HUES6 (cell line): ENCODE results near the gene KCNAB1.
"Not testable (repeated sequence)": the region's sequence is repeated elsewhere in the genome, so short reads cannot be mapped to it uniquely, and the experiment has no call there.

ENCODE experiments used
- H3K27ac ChIP-seq: 2 replicates; pipeline ENCODE4 v1.7.0; 2013; ENCODE audit warnings: low read depth, mild to moderate bottlenecking, low read length, inconsistent platforms
- H3K27me3 ChIP-seq: 2 replicates; pipeline ENCODE4 v1.6.1; 2013; ENCODE audit warnings: low read length; ENCODE audit not compliant: control insufficient read depth, insufficient read depth
- H3K36me3 ChIP-seq: 2 replicates; pipeline ENCODE4 v1.6.1; 2013; ENCODE audit warnings: low read length; ENCODE audit not compliant: control insufficient read depth, insufficient read depth
- H3K4me1 ChIP-seq: 2 replicates; pipeline ENCODE4 v1.6.1; 2013; ENCODE audit warnings: low read length; ENCODE audit not compliant: control insufficient read depth, insufficient read depth
- H3K4me3 ChIP-seq: 2 replicates; pipeline ENCODE4 v1.5.1; 2013; ENCODE audit warnings: low read depth, low read length
- H3K9ac ChIP-seq: one replicate; pipeline ENCODE4 v1.6.1; 2013; ENCODE audit warnings: mild to moderate bottlenecking, low read length
- H3K9me3 ChIP-seq: 2 replicates; pipeline ENCODE4 v1.6.1; 2013; ENCODE audit warnings: low read depth, low read length; ENCODE audit not compliant: control insufficient read depth, insufficient read depth

The KCNAB1 gene

DNA sequence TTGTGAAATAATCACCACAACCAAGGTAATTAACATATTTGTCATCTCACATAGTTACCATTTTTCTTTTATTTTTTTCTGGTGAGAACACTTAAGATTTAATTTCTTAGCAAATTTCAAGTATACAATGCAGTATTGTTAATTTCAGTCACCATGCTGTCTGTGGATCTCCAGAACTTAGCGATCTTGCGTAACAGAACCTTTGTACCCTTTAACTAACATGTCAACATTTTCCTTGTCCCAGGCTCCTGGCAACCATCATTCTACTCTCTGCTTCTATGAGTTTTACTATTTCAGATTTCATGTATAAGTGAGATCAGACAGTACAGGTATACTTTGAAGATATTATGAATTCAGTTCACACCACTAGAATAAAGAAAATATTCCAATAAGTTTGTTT, 154.4 kb downstream of the KCNAB1 start:
- H3K36me3 ChIP-seq, result no peaks in the 10 kb centered on the region
- no peak overlapping the region for H3K27ac ChIP-seq
- H3K9ac ChIP-seq, result no peak overlapping the region
- H3K9me3 ChIP-seq, result no peaks in the 10 kb centered on the region
- H3K27me3 ChIP-seq, result no peaks in the 10 kb centered on the region
- H3K4me1 ChIP-seq, result no peaks in the 10 kb centered on the region
- H3K4me3 ChIP-seq, result no peak overlapping the region

- not testable (repeated sequence) for H3K4me3 ChIP-seq, H3K27ac ChIP-seq, H3K9me3 ChIP-seq, H3K36me3 ChIP-seq, H3K9ac ChIP-seq, H3K4me1 ChIP-seq
- peaks cover 18% of the 10 kb centered on the region for H3K27me3 ChIP-seq
These were observed 164.3 kb downstream of the KCNAB1 start for GRCh38 chr3:156284637-156285036.

GRCh38 chr3:156285626-156286025, 165.2 kb downstream of the KCNAB1 start:
- no peaks in the 10 kb centered on the region for H3K36me3 ChIP-seq

DNA sequence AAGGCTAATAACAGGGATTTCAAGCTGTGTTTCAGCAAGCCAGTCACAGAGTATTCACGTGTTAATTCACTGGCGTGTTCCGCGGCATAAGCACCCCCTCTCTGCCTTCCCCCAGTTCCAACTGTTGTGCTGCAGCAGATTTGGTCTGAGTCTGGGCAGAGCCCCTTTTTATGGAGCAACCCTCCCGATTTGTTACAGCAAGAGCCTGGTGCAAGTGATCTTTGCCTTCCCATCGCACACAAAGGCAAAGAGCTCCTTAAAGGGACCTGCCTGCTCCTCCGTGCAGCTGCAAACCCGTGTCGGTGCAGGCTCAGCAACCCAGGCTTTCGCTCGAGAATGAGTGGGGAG, 170.5 kb downstream of the KCNAB1 start:
- Histone ChIP-seq H3K27me3 (peaks cover 64% of the 10 kb centered on the region), H3K4me1 (no peaks in the 10 kb centered on the region)

More at GRCh38 chr3:156285626-156286025, 165.2 kb downstream of the KCNAB1 start:
- Histone ChIP-seq H3K4me1 (no peaks in the 10 kb centered on the region), H3K27me3 (peaks cover 28% of the 10 kb centered on the region), H3K9me3 (no peaks in the 10 kb centered on the region), H3K27ac (no peak overlapping the region), H3K4me3 (no peak overlapping the region), H3K9ac (no peak overlapping the region)

GRCh38 chr3:156291272-156292123, 171.1 kb downstream of the KCNAB1 start:
- Histone ChIP-seq H3K4me1 (no peaks in the 10 kb centered on the region), H3K36me3 (no peaks in the 10 kb centered on the region), H3K27me3 (peaks cover 64% of the 10 kb centered on the region), H3K9ac (no peak overlapping the region), H3K4me3 (peak overlapping the region; percentile 49), H3K9me3 (no peaks in the 10 kb centered on the region), H3K27ac (no peak overlapping the region)

More for the DNA sequence above, 170.5 kb downstream of the KCNAB1 start:
- Histone ChIP-seq H3K9me3 (no peaks in the 10 kb centered on the region), H3K4me3 (peak overlapping the region; percentile 49), H3K27ac (no peak overlapping the region), H3K9ac (no peak overlapping the region), H3K36me3 (no peaks in the 10 kb centered on the region)

GRCh38 chr3:156293566-156293965, 173.2 kb downstream of the KCNAB1 start:
- H3K36me3 ChIP-seq, result no peaks in the 10 kb centered on the region
- peaks cover 57% of the 10 kb centered on the region for H3K27me3 ChIP-seq
- H3K9ac ChIP-seq, result no peak overlapping the region
- no peaks in the 10 kb centered on the region for H3K9me3 ChIP-seq
- H3K4me1 ChIP-seq, result no peaks in the 10 kb centered on the region
- no peak overlapping the region for H3K4me3 ChIP-seq
- no peak overlapping the region for H3K27ac ChIP-seq

DNA sequence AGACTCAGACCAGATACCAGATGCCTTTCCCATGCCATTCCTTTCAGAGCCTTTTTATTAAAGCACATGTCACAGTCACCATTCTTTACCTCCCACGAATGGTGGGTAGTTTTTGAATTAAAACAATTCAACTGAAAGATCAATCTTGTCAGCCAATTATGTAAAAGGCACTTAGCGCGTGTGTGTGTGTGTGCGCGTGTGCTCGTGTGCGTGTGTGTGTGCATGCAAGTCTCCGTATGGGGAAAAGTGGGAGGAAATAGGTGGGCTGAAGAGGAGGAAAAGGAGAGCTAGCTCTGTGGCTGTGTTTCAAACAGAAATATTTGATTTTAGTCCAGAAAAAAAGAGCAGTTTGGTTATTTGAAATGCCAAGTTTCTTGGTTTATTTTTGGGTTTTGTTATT, 177.2 kb downstream of the KCNAB1 start:
- Histone ChIP-seq H3K36me3 (no peaks in the 10 kb centered on the region), H3K27me3 (peaks cover 17% of the 10 kb centered on the region), H3K4me3 (no peak overlapping the region), H3K27ac (no peak overlapping the region), H3K4me1 (no peaks in the 10 kb centered on the region), H3K9me3 (no peaks in the 10 kb centered on the region), H3K9ac (no peak overlapping the region)

GRCh38 chr3:156298014-156298413, 177.6 kb downstream of the KCNAB1 start:
- H3K4me3 ChIP-seq, result no peak overlapping the region
- H3K36me3 ChIP-seq, result no peaks in the 10 kb centered on the region
- peaks cover 13% of the 10 kb centered on the region for H3K27me3 ChIP-seq
- no peaks in the 10 kb centered on the region for H3K9me3 ChIP-seq
- H3K9ac ChIP-seq, result no peak overlapping the region
- H3K4me1 ChIP-seq, result no peaks in the 10 kb centered on the region
- no peak overlapping the region for H3K27ac ChIP-seq

GRCh38 chr3:156298938-156299337, 178.6 kb downstream of the KCNAB1 start:
- H3K27me3 ChIP-seq, result peaks cover 3% of the 10 kb centered on the region; the same call in 1 of the 2 replicates
- no peaks in the 10 kb centered on the region for H3K9me3 ChIP-seq
- no peak overlapping the region for H3K4me3 ChIP-seq
- no peak overlapping the region for H3K27ac ChIP-seq
- H3K4me1 ChIP-seq, result no peaks in the 10 kb centered on the region
- no peaks in the 10 kb centered on the region for H3K36me3 ChIP-seq
- H3K9ac ChIP-seq, result no peak overlapping the region

GRCh38 chr3:156299569-156299968, 179.2 kb downstream of the KCNAB1 start:
- no peak overlapping the region for H3K27ac ChIP-seq
- no peaks in the 10 kb centered on the region for H3K27me3 ChIP-seq
- no peak overlapping the region for H3K9ac ChIP-seq
- no peaks in the 10 kb centered on the region for H3K36me3 ChIP-seq
- no peak overlapping the region for H3K4me3 ChIP-seq
- no peaks in the 10 kb centered on the region for H3K9me3 ChIP-seq
- H3K4me1 ChIP-seq, result no peaks in the 10 kb centered on the region

GRCh38 chr3:156300371-156300770, 180.0 kb downstream of the KCNAB1 start:
- Histone ChIP-seq H3K36me3 (no peaks in the 10 kb centered on the region), H3K9me3 (no peaks in the 10 kb centered on the region), H3K4me1 (no peaks in the 10 kb centered on the region), H3K27ac (no peak overlapping the region), H3K9ac (no peak overlapping the region), H3K27me3 (no peaks in the 10 kb centered on the region), H3K4me3 (no peak overlapping the region)
